ENCODE data around the gene EFCAB8.

GRCh38 chr20:32880635-32881034, 21.9 kb downstream of the EFCAB8 start:
- TF ChIP-seq POLR2AphosphoS5 (IDR thresholded peaks at IDR 0.05), result no peak
- TF ChIP-seq CTCF (IDR thresholded peaks at IDR 0.05), result no peak
